ENCODE data around the gene RABGAP1L. TPM values are rescaled to one million over a fixed set of nuclear protein-coding genes. Genes with fewer than 3 reads are reported as not detected.
"Not testable (repeated sequence)": the region's sequence is repeated elsewhere in the genome, so short reads cannot be mapped to it uniquely, and the experiment has no call there.

RABGAP1L gene
- total and polyA plus RNA-seq, 2 donors from 2014 or later = 16.2 to 48.5 TPM

DNA sequence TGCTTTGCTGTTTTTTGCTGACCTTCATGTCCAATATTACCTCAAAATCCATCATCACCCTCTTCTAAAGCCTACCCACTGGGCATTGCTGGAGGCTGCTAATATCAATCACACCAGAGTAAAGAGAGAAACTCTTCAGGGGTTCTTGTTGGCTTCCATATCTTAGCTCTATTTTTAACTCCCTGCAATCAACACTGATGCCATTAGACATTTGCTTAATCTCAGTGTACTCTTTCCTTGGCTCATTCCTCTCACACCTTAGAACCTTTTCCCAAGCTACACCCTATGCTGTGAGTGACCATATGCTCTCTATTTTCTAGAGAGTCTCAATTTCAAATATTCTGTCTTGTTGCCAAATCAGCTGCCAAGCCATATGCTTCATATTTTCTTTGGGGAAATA is 40.6 kb upstream of the RABGAP1L start:
- peaks cover 0 to 2% (median 0%) of the 10 kb centered on the region in 3 donors for H3K4me1 ChIP-seq (ENCODE audit: control insufficient read depth in 2 of 3, insufficient read depth in 2 of 3, low read depth in 1 of 3, low read length in 3 of 3)
- no peaks in the 10 kb centered on the region for H3K9me3 ChIP-seq (ENCODE audit: control insufficient read depth in 2 of 3, insufficient read depth in 1 of 3, low read length in 3 of 3)
- no peaks in the 10 kb centered on the region for H3K36me3 ChIP-seq (ENCODE audit: control insufficient read depth in 2 of 3, insufficient read depth in 3 of 3, low read length in 3 of 3)
- no peak overlapping the region for H3K9ac ChIP-seq (ENCODE audit: low read length in 3 of 3)
- H3K27ac ChIP-seq (ENCODE audit: low read depth in 2 of 2, low read length in 2 of 2) = no peak overlapping the region
- FAIRE-seq (no peak), DNase-seq (no peak)
- intact Hi-C loops (cut with DNase I) = no loop called here
- no peaks in the 10 kb centered on the region for H3K27me3 ChIP-seq (ENCODE audit: control insufficient read depth, insufficient read depth, low read length)
- no peak overlapping the region for H3K4me3 ChIP-seq (ENCODE audit: low read length in 3 of 3)
- TF ChIP-seq, protein P1, sequence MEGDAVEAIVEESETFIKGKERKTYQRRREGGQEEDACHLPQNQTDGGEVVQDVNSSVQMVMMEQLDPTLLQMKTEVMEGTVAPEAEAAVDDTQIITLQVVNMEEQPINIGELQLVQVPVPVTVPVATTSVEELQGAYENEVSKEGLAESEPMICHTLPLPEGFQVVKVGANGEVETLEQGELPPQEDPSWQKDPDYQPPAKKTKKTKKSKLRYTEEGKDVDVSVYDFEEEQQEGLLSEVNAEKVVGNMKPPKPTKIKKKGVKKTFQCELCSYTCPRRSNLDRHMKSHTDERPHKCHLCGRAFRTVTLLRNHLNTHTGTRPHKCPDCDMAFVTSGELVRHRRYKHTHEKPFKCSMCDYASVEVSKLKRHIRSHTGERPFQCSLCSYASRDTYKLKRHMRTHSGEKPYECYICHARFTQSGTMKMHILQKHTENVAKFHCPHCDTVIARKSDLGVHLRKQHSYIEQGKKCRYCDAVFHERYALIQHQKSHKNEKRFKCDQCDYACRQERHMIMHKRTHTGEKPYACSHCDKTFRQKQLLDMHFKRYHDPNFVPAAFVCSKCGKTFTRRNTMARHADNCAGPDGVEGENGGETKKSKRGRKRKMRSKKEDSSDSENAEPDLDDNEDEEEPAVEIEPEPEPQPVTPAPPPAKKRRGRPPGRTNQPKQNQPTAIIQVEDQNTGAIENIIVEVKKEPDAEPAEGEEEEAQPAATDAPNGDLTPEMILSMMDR (IDR thresholded peaks at IDR 0.05; ENCODE audit: borderline replicate concordance, extremely low read depth, insufficient read depth) = no peak

DNA sequence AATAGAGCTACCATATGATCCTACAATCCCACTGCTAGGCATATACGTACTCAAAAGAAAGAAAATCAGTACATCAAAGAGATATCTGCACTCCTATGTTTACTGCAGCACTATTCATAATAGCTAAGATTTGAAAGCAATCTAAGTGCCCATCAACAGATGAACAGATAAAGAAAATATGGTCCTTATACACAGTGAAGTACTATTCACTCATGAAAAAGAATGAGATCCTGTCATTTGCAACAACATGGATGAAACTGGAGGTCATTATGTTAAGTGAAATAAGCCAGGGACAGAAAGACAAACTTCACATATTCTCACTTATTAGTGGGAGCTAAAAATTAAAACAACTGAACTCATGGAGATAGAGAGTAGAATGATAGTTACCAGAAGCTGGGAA is 37.0 kb upstream of the RABGAP1L start:
- FAIRE-seq; H3K27ac ChIP-seq (ENCODE audit: low read depth in 2 of 2, low read length in 2 of 2); H3K4me1 ChIP-seq (ENCODE audit: control insufficient read depth in 2 of 3, insufficient read depth in 2 of 3, low read depth in 1 of 3, low read length in 3 of 3); DNase-seq; H3K9ac ChIP-seq (ENCODE audit: low read length in 3 of 3); H3K36me3 ChIP-seq (ENCODE audit: control insufficient read depth in 2 of 3, insufficient read depth in 3 of 3, low read length in 3 of 3); H3K4me3 ChIP-seq (ENCODE audit: low read length in 3 of 3); H3K27me3 ChIP-seq (ENCODE audit: control insufficient read depth, insufficient read depth, low read length); intact Hi-C loops (cut with DNase I): not testable (repeated sequence)
- peaks cover 0 to 14% (median 0%) of the 10 kb centered on the region in 3 donors for H3K9me3 ChIP-seq (ENCODE audit: control insufficient read depth in 2 of 3, insufficient read depth in 1 of 3, low read length in 3 of 3)

DNA sequence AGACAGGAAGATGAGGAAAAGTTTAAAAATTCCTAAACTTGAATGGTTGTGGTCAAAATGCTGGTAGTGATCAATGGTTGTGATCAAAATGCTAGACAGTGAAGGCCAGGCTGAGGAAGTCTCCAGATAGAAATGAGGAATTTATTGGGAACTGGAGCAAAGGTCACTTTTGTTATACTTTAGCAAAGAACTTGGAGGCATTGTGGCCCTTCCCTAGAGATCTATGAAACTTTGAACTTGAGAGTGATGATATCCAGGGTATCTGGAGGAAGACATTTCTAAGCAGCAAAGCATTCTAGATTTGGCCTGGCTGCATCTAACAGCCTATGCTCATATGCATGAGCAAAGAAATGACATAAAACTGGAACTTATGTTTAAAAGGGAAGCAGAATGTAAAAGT is 35.5 kb upstream of the RABGAP1L start:
- Histone ChIP-seq H3K4me1 (ENCODE audit: control insufficient read depth in 2 of 3, insufficient read depth in 2 of 3, low read depth in 1 of 3, low read length in 3 of 3) (no peaks in the 10 kb centered on the region), H3K27me3 (ENCODE audit: control insufficient read depth, insufficient read depth, low read length) (no peaks in the 10 kb centered on the region), H3K27ac (ENCODE audit: low read depth in 2 of 2, low read length in 2 of 2) (no peak overlapping the region), H3K36me3 (ENCODE audit: control insufficient read depth in 2 of 3, insufficient read depth in 3 of 3, low read length in 3 of 3) (no peaks in the 10 kb centered on the region), H3K9ac (ENCODE audit: low read length in 3 of 3) (no peak overlapping the region), H3K9me3 (ENCODE audit: control insufficient read depth in 2 of 3, insufficient read depth in 1 of 3, low read length in 3 of 3) (peaks cover 0 to 14% (median 0%) of the 10 kb centered on the region in 3 donors), H3K4me3 (ENCODE audit: low read length in 3 of 3) (no peak overlapping the region)
- intact Hi-C loops (cut with DNase I) = no loop called here
- FAIRE-seq = no peak
- no peak for DNase-seq
- TF ChIP-seq, protein P1 (IDR thresholded peaks at IDR 0.05; ENCODE audit: borderline replicate concordance, extremely low read depth, insufficient read depth) = no peak

DNA sequence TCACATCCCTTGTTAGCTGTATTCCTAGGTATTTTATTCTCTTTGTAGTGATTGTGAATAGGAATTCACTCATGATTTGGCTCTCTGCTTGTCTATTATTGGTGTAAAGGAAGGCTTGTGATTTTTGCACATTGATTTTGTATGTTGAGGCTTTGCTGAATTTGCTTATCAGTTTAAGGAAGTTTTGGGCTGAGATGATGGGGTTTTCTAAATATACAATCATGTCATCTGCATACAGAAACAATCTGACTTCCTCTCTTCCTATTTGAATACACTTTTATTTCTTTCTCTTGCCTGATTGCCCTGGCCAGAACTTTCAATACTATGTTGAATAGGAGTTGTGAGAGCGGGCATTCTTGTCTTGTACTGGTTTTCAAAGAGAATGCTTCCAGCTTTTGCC is 32.1 kb upstream of the RABGAP1L start:
- peaks cover 0 to 14% (median 0%) of the 10 kb centered on the region in 3 donors for H3K9me3 ChIP-seq (ENCODE audit: control insufficient read depth in 2 of 3, insufficient read depth in 1 of 3, low read length in 3 of 3)
- H3K9ac ChIP-seq (ENCODE audit: low read length in 3 of 3); H3K27me3 ChIP-seq (ENCODE audit: control insufficient read depth, insufficient read depth, low read length); H3K36me3 ChIP-seq (ENCODE audit: control insufficient read depth in 2 of 3, insufficient read depth in 3 of 3, low read length in 3 of 3); H3K27ac ChIP-seq (ENCODE audit: low read depth in 2 of 2, low read length in 2 of 2); FAIRE-seq; H3K4me1 ChIP-seq (ENCODE audit: control insufficient read depth in 2 of 3, insufficient read depth in 2 of 3, low read depth in 1 of 3, low read length in 3 of 3); DNase-seq; intact Hi-C loops (cut with DNase I); H3K4me3 ChIP-seq (ENCODE audit: low read length in 3 of 3): not testable (repeated sequence)
